Endodermal cell (in vitro differentiated cells): Measurements from ENCODE around the gene COL5A3. TPM values are rescaled to one million over a fixed set of nuclear protein-coding genes. Genes with fewer than 3 reads are reported as not detected.

Experiments used
- DNase-seq: peaks from one replicate; pipeline ENCODE4 v3.0.0-alpha.2; 2017
- H3K27ac ChIP-seq: 2 replicates; pipeline ENCODE4 v1.5.1; 2013; ENCODE audit warnings: mild to moderate bottlenecking, low read depth, low read length, moderate library complexity
- H3K27me3 ChIP-seq: 2 replicates; pipeline ENCODE4 v1.6.1; 2013; ENCODE audit warnings: mild to moderate bottlenecking, low read length, moderate library complexity; ENCODE audit not compliant: insufficient read depth, control insufficient read depth, poor library complexity, severe bottlenecking
- H3K36me3 ChIP-seq: 2 replicates; pipeline ENCODE4 v1.7.0; 2013; ENCODE audit warnings: mild to moderate bottlenecking, low read length, moderate library complexity; ENCODE audit not compliant: control insufficient read depth, insufficient read depth
- H3K4me1 ChIP-seq: one replicate; pipeline ENCODE4 v1.7.0; 2013; ENCODE audit warnings: low read length; ENCODE audit not compliant: control insufficient read depth, insufficient read depth
- H3K4me3 ChIP-seq: 2 replicates; pipeline ENCODE4 v1.5.1; 2013; ENCODE audit warnings: mild to moderate bottlenecking, low read length, moderate library complexity
- H3K9ac ChIP-seq: 2 replicates; pipeline ENCODE4 v1.6.1; 2013; ENCODE audit warnings: mild to moderate bottlenecking, low read length, moderate library complexity; ENCODE audit not compliant: poor library complexity, severe bottlenecking; ENCODE audit errors: extremely low read depth
- H3K9me3 ChIP-seq: 2 replicates; pipeline ENCODE4 v1.6.1; 2013; ENCODE audit warnings: mild to moderate bottlenecking, low read length, moderate library complexity; ENCODE audit not compliant: control insufficient read depth
- H3K27ac Mint-ChIP-seq: 2 replicates; pipeline ENCODE4 v1.8.0; 2020; ENCODE audit warnings: mixed read lengths
- H3K27me3 Mint-ChIP-seq: 2 replicates; pipeline ENCODE4 v1.8.0; 2021; ENCODE audit warnings: mild to moderate bottlenecking, mixed read lengths; ENCODE audit not compliant: insufficient read depth
- H3K36me3 Mint-ChIP-seq: 2 replicates; pipeline ENCODE4 v1.8.0; 2020; ENCODE audit warnings: low read depth, mixed read lengths
- H3K4me1 Mint-ChIP-seq: 2 replicates; pipeline ENCODE4 v1.8.0; 2020; ENCODE audit warnings: mixed read lengths
- H3K4me3 Mint-ChIP-seq: 2 replicates; pipeline ENCODE4 v1.8.0; 2020; ENCODE audit warnings: mild to moderate bottlenecking, moderate library complexity, mixed read lengths
- H3K9me3 Mint-ChIP-seq: 2 replicates; pipeline ENCODE4 v1.8.0; 2020; ENCODE audit warnings: mild to moderate bottlenecking, mixed read lengths
- CTCF ChIP-seq: fragments of 200-600 bp; sonication (generic); conservative IDR thresholded peaks from 2 replicates; pipeline ENCODE4 v1.5.0; 2021; ENCODE audit warnings: antibody characterized with exemption, mild to moderate bottlenecking
- WGBS, 2 experiments: methylation state at CpG; one replicate each; pipeline versions ENCODE4 v1.1.5 to v1.1.7; 2013; ENCODE audit warnings: missing lambda C conversion rate in 2 of 2, mixed read lengths in 1 of 2; ENCODE audit not compliant: insufficient coverage in 1 of 2, insufficient read length in 1 of 2; 5-methylcytosine and 5-hydroxymethylcytosine counted together
- long read RNA-seq, 4 experiments: library from polyadenylated mRNA in 2 of 4; library from RNA in 1 of 4; library from capped mRNA in 1 of 4; stranded (forward) in 3 of 4; unstranded in 1 of 4; transcript quantifications; one replicate each; pipeline ENCODE4 v2.0.0, GENCODE V29; 2020 to 2021; ENCODE audit warnings: inconsistent platforms in 1 of 4
- polyA plus RNA-seq, 2 experiments: library from polyadenylated mRNA; stranded (reverse); fragments of 50-300 nt; gene quantifications; one replicate each; pipeline ENCODE4 v1.2.3, GENCODE V29; 2013
- total RNA-seq, 2 donors: library from RNA; stranded (reverse); fragmentation: NEBNext Ultra II Directional in 1 of 2; extraction: Animal tissue kit (Norgen Biotek cat#: 25700) in 1 of 2; gene quantifications; 2 replicates in 1 of 2; 3 replicates in 1 of 2; pipeline ENCODE4 v1.2.1, GENCODE V29; 2021

The COL5A3 gene
- total RNA-seq = under 1 TPM in 1 of 2 donors, not detected in 1; 0.04 TPM
- 2.1 TPM for polyA plus RNA-seq (2013, experiment 1 of 2)
- polyA plus RNA-seq (2013, experiment 2 of 2) = 2.4 TPM
- long read RNA-seq, experiment 1 = 0 reads
- long read RNA-seq, experiment 2 = 0 reads
- long read RNA-seq, experiment 3 = 0 reads
- long read RNA-seq, experiment 4 = 0 reads

- Mint-ChIP-seq H3K36me3 (no peaks in the 10 kb centered on the region), H3K27ac (no peak within 1 kb of the TSS), H3K4me3 (peak within 1 kb of the TSS; percentile 33), H3K27me3 (peaks cover 63% of the 10 kb centered on the region), H3K4me1 (peaks cover 7% of the 10 kb centered on the region), H3K9me3 (no peaks in the 10 kb centered on the region)
- WGBS, 2 experiments = 2 to 7% methylated on average over 3 to 38 of the region's 38 CpGs
- Histone ChIP-seq H3K4me3 (no peak within 1 kb of the TSS), H3K27ac (no peak within 1 kb of the TSS), H3K27me3 (peaks cover 60% of the 10 kb centered on the region), H3K4me1 (no peaks in the 10 kb centered on the region), H3K9me3 (no peaks in the 10 kb centered on the region), H3K9ac (no peak within 1 kb of the TSS), H3K36me3 (no peaks in the 10 kb centered on the region)
- DNase-seq = peak; percentile 69
- TF ChIP-seq CTCF = no peak
Measured at GRCh38 chr19:10010247-10010691, at the start of gene COL5A3. Gene COL5A3 (minus strand): TSS chr19:10010504. CDS start chr19:10010385, 119 bp downstream.

GRCh38 chr19:10052602-10053360 is 42.5 kb upstream of the COL5A3 start:
- no peaks in the 10 kb centered on the region for H3K9me3 Mint-ChIP-seq
- no peaks in the 10 kb centered on the region for H3K36me3 Mint-ChIP-seq
- H3K27me3 Mint-ChIP-seq = peaks cover 34% of the 10 kb centered on the region
- 82 to 85% methylated on average over 17 to 21 of the region's 21 CpGs for WGBS, 2 experiments
- H3K4me1 ChIP-seq = no peaks in the 10 kb centered on the region
- H3K27ac ChIP-seq = no peak overlapping the region
- no peak overlapping the region for H3K27ac Mint-ChIP-seq
- H3K27me3 ChIP-seq = peaks cover 3% of the 10 kb centered on the region
- no peak overlapping the region for H3K4me3 Mint-ChIP-seq
- no peaks in the 10 kb centered on the region for H3K9me3 ChIP-seq
- H3K9ac ChIP-seq = no peak overlapping the region
- H3K4me1 Mint-ChIP-seq = no peaks in the 10 kb centered on the region
- no peaks in the 10 kb centered on the region for H3K36me3 ChIP-seq
- no peak for TF ChIP-seq CTCF
- no peak for DNase-seq
- no peak overlapping the region for H3K4me3 ChIP-seq

DNA sequence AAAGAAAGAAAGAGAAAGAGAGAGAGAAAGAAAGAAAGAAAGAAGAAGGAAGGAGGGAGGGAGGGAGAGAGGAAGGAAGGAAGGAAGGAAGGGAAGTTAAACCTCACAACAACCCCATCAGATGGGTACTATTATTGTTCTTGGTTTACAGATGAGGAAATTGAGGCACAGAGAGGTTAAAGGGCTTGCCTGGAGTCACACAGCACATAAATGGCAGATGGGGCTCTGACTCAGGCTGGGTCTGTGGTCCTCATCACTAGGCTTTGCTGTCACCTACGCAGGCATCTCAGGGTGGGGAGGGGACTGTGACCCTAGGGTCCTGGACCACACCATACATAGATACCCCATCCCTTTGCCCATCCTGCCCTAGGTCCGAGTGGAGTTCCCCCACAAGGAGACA is 39.3 kb upstream of the COL5A3 start:
- H3K4me3 Mint-ChIP-seq = no peak overlapping the region
- Histone ChIP-seq H3K4me3 (no peak overlapping the region), H3K9me3 (no peaks in the 10 kb centered on the region), H3K4me1 (no peaks in the 10 kb centered on the region), H3K27ac (no peak overlapping the region), H3K27me3 (no peaks in the 10 kb centered on the region), H3K36me3 (no peaks in the 10 kb centered on the region), H3K9ac (no peak overlapping the region)
- no peak for DNase-seq
- no peaks in the 10 kb centered on the region for H3K36me3 Mint-ChIP-seq
- no peak overlapping the region for H3K27ac Mint-ChIP-seq
- no peak for TF ChIP-seq CTCF
- 55% methylated on average over 2 of the region's 2 CpGs; no CpG with 5 or more reads in 1 of the 2 experiments for WGBS, 2 experiments
- H3K9me3 Mint-ChIP-seq = no peaks in the 10 kb centered on the region
- peaks cover 46% of the 10 kb centered on the region for H3K27me3 Mint-ChIP-seq
- no peaks in the 10 kb centered on the region for H3K4me1 Mint-ChIP-seq
